Smooth muscle cell (in vitro differentiated cells): Measurements from ENCODE around the gene MAGI2. TPM values are rescaled to one million over a fixed set of nuclear protein-coding genes. Genes with fewer than 3 reads are reported as not detected.

Experiments
- DNase-seq: peaks from one replicate; lab custom pipeline; 2025; ENCODE audit not compliant: unreplicated experiment; lab: John Stamatoyannopoulos, UW
- H2AFZ ChIP-seq: fragments of 200-600 bp; sonication (generic); 2 replicates; pipeline ENCODE4 v1.6.0; 2016; ENCODE audit warnings: antibody characterized with exemption, low read depth, mild to moderate bottlenecking
- H3F3A ChIP-seq: fragments of 200-600 bp; sonication (generic); 2 replicates; pipeline ENCODE4 v1.6.0; 2017; ENCODE audit warnings: antibody characterized with exemption, low read depth
- H3K27ac ChIP-seq: fragments of 200-600 bp; sonication (generic); 2 replicates; pipeline ENCODE4 v1.5.1; 2016; ENCODE audit warnings: low read depth, mild to moderate bottlenecking
- H3K27me3 ChIP-seq: fragments of 200-600 bp; sonication (generic); 2 replicates; pipeline ENCODE4 v1.6.1; 2016; ENCODE audit warnings: low read depth, mild to moderate bottlenecking
- H3K36me3 ChIP-seq: fragments of 200-600 bp; sonication (generic); 2 replicates; pipeline ENCODE4 v1.5.1; 2016; ENCODE audit warnings: low read depth
- H3K4me1 ChIP-seq: fragments of 200-600 bp; sonication (generic); 2 replicates; pipeline ENCODE4 v1.5.1; 2016; ENCODE audit warnings: low read depth
- H3K4me2 ChIP-seq: fragments of 200-600 bp; sonication (generic); 2 replicates; pipeline ENCODE4 v1.6.0; 2016; ENCODE audit warnings: mild to moderate bottlenecking
- H3K4me3 ChIP-seq: fragments of 200-600 bp; sonication (generic); 2 replicates; pipeline ENCODE4 v1.5.1; 2016; ENCODE audit warnings: mild to moderate bottlenecking
- H3K79me2 ChIP-seq: fragments of 200-600 bp; sonication (generic); 2 replicates; pipeline ENCODE4 v1.6.0; 2016; ENCODE audit warnings: low read depth, mild to moderate bottlenecking
- H3K9ac ChIP-seq: fragments of 200-600 bp; sonication (generic); 2 replicates; pipeline ENCODE4 v1.6.0; 2016; ENCODE audit warnings: low read depth
- H3K9me3 ChIP-seq: fragments of 200-600 bp; sonication (generic); replicated peaks from 2 replicates; pipeline ENCODE4 v1.5.1; 2016; ENCODE audit warnings: low read depth
- H4K20me1 ChIP-seq: fragments of 200-600 bp; sonication (generic); 2 replicates; pipeline ENCODE4 v1.6.0; 2016; ENCODE audit warnings: low read depth
- CTCF ChIP-seq: fragments of 200-600 bp; sonication (generic); IDR thresholded peaks from 2 replicates; pipeline ENCODE4 v1.5.1; 2017; ENCODE audit warnings: borderline replicate concordance, mild to moderate bottlenecking, antibody characterized with exemption; ENCODE audit not compliant: insufficient read depth, poor library complexity, severe bottlenecking
- WGBS: methylation state at CpG from one replicate; pipeline ENCODE4 v1.1.7; 2016; ENCODE audit warnings: low lambda C conversion rate; 5-methylcytosine and 5-hydroxymethylcytosine counted together
- polyA plus RNA-seq: library from polyadenylated mRNA; unstranded; fragments of >200 nt; fragmentation: Nextera tagmentation; extraction: Ambion mirVana; gene quantifications from 2 replicates; pipeline ENCODE4 v1.2.1, GENCODE V29; 2016
- total RNA-seq: library from RNA; depleted of rRNA; stranded (reverse); fragments of >200 nt; gene quantifications from 2 replicates; pipeline ENCODE4 v1.2.3, GENCODE V29; 2014

Gene MAGI2
- total and polyA plus RNA-seq, 2 experiments from 2014 or later, result 3.4 to 10.7 TPM

- Histone ChIP-seq H3K4me1 (no peaks in the 10 kb centered on the region), H3K4me3 (no peak overlapping the region), H3K27ac (no peak overlapping the region), H3K79me2 (no peaks in the 10 kb centered on the region), H3K4me2 (no peak overlapping the region), H3K27me3 (no peaks in the 10 kb centered on the region), H3K9me3 (no peaks in the 10 kb centered on the region), H3F3A (no peaks in the 10 kb centered on the region), H3K36me3 (no peaks in the 10 kb centered on the region), H4K20me1 (no peaks in the 10 kb centered on the region), H2AFZ (no peak overlapping the region), H3K9ac (no peak overlapping the region)
- WGBS, result 46% methylated on average over 2 of the region's 2 CpGs
- no peak for TF ChIP-seq CTCF
- DNase-seq, result no peak
Measured at GRCh38 chr7:79051915-79052314, 401.6 kb downstream of the MAGI2 start.

GRCh38 chr7:79050603-79051002 lies 402.9 kb downstream of the MAGI2 start:
- DNase-seq, result no peak
- Histone ChIP-seq H3K4me1 (no peaks in the 10 kb centered on the region), H3K4me3 (no peak overlapping the region), H3K36me3 (no peaks in the 10 kb centered on the region), H3K4me2 (no peak overlapping the region), H3K27me3 (no peaks in the 10 kb centered on the region), H4K20me1 (no peaks in the 10 kb centered on the region), H3K27ac (no peak overlapping the region), H2AFZ (no peak overlapping the region), H3K9me3 (no peaks in the 10 kb centered on the region), H3K9ac (no peak overlapping the region), H3K79me2 (no peaks in the 10 kb centered on the region), H3F3A (no peaks in the 10 kb centered on the region)
- 94% methylated on average over 5 of the region's 5 CpGs for WGBS
- TF ChIP-seq CTCF, result no peak

GRCh38 chr7:79046061-79046460 lies 407.4 kb downstream of the MAGI2 start:
- no peaks in the 10 kb centered on the region for H3K36me3 ChIP-seq

More at GRCh38 chr7:79046061-79046460, 407.4 kb downstream of the MAGI2 start:
- TF ChIP-seq CTCF, result no peak
- no peaks in the 10 kb centered on the region for H3K4me1 ChIP-seq
- 66% methylated on average over 2 of the region's 2 CpGs for WGBS
- no peaks in the 10 kb centered on the region for H3K9me3 ChIP-seq
- H3K79me2 ChIP-seq, result no peaks in the 10 kb centered on the region
- no peaks in the 10 kb centered on the region for H3K27me3 ChIP-seq
- no peak for DNase-seq
- no peaks in the 10 kb centered on the region for H3F3A ChIP-seq
- H4K20me1 ChIP-seq, result no peaks in the 10 kb centered on the region
- no peak overlapping the region for H3K4me3 ChIP-seq
- no peak overlapping the region for H3K9ac ChIP-seq
- no peak overlapping the region for H2AFZ ChIP-seq
- H3K27ac ChIP-seq, result no peak overlapping the region
- H3K4me2 ChIP-seq, result no peak overlapping the region
